Inferior parietal cortex (tissue), 1 donor: ENCODE measurements around the gene ADAP1.
"Not testable (repeated sequence)": the region's sequence is repeated elsewhere in the genome, so short reads cannot be mapped to it uniquely, and the experiment has no call there.

ENCODE experiments used
- DNase-seq: peaks from one replicate; pipeline ENCODE4 v3.0.0-alpha.2; 2016; ENCODE audit errors: extremely low spot score

The ADAP1 gene

GRCh38 chr7:954330-955238, at the start of gene ADAP1:
Gene ADAP1 (minus strand): TSS chr7:954680. CDS start chr7:954477, 203 bp downstream.
- no peak for DNase-seq

GRCh38 chr7:1002445-1002844, 48.0 kb upstream of the ADAP1 start:
- DNase-seq = not testable (repeated sequence)

- not testable (repeated sequence) for DNase-seq
These were observed 47.5 kb upstream of the ADAP1 start for GRCh38 chr7:1002026-1002425.

- DNase-seq = not testable (repeated sequence)
These were observed 46.7 kb upstream of the ADAP1 start for GRCh38 chr7:1001069-1001770.

DNA sequence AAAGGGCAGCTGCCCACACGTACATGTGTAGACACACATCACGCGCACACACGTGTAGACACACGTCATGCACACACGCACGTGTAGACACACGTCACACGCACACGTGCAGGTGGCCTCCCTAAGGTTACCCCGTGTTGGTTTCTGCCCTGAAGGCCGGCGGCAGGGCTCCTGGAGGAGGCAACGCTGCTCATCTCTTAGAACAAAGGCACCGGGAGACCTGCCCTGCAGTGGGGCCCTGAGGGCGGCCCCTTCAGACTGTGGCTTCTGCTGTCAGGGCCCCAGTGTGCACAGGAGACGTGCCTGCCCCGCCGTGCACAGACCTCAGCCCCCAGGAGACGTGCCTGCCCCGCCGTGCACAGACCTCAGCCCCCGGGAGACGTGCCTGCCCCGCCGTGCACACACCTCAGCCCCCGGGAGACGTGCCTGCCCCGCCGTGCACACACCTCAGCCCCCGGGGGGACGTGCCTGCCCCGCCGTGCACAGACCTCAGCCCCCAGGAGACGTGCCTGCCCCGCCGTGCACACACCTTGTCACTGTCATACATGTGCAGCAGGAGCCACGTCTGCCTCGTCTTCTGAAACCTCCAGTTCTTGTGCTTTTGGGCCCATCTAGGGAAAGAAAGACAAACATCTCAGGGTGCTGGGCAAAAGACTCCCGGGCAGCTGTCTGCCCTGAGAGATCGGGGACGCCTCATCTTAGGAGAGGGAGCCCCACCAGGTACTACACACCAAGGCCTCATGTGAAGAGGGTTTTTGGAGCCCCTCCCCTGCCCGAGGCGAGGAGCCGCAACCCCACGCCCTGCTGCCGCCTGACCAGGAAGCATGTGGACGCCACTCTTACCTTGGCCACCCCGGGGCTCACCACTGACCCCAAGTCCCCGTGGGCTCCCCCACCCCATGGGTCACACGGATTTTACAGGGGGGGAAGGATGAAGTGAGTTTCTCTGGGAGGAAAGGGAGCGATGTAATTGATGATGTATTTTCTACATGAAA, 45.8 kb upstream of the ADAP1 start:
- DNase-seq = no peak

DNA sequence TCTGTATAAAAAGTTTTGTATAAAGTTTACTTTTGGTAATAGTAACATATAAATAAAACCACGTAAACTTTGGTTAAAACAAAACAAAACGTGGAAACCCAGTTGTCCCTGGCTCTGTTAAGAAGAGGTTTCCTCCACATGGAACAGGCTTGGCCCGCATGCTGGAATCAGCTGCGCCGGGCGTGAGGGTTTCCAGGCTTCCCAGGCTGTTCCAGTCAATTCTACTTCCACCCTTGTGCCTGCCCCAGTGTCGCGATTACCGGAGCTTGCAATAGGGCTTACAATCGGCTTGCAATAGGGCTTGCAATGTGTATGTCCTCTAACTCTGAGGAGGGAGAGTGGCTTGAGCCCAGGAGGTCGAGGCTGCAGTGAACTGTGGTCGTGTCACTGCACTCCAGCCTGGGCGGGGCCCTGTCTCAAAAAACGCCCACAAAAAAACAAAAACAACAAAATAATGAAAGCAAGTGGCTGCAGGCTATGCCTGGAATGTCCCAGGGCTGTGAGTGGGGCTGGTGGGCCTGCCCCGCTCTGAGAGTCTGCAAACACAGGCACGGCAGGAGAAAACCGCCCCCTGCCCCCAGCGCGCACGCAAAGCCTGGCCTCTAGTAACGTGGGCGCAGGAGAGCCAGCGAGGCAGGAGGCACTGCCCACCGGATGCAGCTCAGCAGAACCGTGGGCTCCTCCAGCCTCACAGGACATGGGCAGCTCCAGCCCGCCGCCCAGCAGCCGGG, 44.8 kb upstream of the ADAP1 start:
- no peak for DNase-seq

DNA sequence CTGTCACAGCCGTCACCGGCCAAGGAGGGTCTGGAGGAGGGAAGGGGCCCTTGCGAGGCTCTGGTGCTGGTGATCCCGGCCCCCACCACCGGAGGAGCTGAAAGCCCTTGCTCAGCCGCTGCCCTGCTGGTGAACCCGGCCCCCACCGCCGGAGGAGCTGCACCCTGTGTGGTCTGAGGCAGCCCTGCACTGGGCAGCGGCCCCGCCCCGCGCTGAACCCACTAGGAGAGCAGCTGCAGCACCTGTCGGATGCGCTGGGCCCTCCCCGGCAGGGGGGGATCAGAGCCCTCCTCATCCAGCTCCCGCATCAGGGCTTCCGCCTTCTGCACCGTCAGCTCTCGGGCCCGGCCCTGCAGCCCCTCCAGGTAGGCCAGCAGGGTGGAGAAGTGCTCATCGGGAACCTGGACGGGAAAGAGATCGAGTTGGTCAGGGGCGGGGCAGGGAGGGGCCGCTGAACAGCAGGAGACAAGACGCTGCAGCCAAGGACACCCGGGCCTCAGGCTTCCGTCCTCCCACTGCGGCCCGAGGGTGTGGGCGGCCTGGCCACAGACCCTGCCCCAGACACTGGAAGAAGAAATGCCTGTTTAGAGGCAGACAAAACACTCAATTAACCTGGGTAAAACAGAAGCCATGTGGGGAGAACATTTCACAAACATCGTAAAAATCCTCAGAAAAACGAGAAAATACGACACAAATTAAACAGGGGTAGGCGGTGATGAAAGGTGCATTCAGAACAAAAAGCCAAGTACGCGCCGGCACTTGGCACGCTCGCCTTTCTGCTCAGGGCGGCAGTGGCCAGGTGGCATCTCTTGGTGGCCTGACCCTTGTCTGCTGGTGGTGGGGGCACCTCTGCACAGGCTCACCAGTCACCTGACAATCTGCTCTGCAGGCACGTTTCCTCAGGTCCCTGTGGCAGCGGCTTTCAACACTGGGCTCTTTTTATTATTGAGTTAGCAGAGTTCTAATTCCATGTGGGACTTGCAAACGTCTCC, 43.2 kb upstream of the ADAP1 start:
- no peak for DNase-seq

GRCh38 chr7:996079-996872, 41.8 kb upstream of the ADAP1 start:
- no peak for DNase-seq

- DNase-seq = no peak
These were observed 41.1 kb upstream of the ADAP1 start for GRCh38 chr7:995571-995970.

DNA sequence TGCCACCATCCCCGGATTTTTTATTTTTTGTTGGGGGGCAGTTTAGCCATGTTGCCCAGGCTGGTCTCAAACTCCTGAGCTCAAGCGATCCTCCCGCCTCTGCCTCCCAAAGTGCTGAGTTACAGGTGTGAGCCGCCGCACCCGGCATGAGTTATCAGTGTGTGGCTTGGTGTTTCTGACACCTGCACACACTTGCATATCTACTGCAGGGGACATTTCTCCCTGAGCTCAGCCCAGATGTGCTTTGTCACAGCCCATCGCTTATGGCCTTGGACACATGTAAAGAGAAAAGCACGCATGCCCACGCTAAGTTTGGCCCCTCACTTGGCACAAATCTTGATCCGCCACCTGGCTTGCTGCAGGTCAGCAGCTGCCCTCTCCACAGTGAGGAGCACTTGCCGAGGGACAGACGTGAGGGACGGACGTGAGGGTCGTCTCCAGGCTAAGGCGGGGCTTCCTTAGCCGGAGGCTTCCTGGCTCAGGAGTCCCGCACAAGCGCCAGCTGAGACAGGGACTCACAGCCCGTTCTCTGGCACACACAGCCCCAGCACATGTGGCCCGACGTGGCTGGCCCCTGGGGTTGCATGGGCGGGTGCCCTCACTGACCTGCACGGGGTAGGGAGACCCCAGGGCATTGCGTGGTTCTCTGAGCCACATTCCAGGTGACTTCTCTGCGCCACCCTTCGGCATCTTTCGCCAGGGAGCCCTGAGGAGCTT, 40.3 kb upstream of the ADAP1 start:
- DNase-seq = no peak

DNA sequence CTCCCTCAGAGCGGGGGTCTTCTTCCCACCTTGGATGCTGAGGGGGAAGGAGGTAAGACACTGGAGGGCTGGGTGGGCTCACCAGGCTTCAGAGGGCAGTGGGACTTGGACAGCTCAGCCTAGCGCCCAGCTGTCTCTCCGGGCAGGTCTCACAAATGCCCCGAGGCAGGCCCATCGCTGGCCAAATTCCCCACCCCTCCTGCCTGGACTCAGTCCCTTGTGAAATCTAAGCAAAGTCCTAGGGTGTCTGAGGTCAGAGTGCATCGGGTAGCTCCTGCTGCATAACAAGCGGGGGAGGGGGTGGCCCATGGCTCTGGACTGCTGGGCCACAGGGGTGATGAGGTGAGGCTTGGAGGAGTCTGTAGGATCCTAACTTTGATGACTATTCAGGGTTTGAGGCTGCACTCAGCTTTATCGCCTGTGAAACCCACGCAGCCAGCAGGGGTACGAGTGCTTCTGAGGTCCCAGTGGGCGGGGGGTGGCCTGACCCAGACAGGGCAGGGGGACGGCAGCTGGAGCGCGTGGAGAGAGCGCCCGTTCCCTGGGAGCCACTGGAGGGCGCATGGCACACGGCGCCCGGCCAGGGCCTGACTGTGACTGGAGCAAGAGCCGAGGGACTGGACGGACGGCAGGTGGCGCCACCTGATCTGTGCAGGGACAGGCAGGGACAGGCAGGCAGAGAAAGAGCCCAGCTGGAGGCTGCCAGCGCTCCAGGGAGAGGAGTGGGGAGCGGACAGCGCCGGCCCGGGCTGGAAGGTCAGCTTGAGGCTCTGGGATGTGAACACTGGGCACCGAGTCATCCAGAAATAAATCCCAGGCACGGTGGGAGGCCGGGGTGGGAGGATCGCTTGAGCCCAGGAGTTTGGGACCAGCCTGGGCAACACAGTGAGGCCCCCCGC, 38.5 kb upstream of the ADAP1 start:
- DNase-seq = peak; percentile 93

DNA sequence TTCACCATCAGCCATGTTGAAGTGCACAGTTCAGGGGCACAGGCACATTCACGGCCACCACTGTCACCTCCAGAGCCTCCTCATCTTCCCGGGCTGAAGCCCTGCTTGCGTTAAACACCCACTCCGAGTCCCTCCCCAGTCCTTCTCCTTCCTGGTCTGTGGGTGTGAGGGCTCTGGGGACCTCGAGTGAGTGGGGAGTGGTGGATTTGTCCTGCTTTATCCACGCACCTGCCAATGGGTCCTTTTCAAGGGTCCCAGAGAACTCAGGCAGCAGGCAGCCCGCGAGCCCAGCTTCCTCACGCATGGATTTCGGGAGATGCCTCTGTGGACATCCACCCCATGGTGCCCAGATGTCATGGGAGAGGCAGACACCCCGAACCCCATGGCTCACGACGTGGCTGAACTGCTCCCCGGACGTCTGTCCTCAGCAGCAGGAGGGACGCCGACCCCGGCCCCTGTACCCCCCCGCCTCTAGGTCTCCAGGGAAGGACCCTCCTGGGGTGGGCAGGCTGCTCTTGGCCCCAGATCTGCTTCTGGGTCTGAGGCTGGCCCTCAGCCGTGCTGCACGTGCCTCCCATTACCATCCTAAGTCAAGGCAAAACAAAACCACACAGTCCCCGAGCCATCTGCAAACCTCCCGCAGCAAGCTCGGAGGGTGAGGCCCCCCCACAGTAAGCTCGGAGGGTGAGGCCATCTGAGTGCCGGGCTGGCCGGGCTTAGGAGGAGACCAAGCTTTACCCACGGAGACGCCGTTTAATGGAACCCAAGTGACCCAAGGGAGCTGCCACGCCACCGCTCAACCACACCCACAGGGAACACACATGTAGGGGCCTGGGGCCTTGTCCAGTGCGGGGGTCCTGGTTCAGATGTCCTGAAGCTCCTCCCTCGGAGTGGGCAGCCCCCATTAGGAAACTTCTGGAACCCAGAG, 37.5 kb upstream of the ADAP1 start:
- DNase-seq = no peak

DNA sequence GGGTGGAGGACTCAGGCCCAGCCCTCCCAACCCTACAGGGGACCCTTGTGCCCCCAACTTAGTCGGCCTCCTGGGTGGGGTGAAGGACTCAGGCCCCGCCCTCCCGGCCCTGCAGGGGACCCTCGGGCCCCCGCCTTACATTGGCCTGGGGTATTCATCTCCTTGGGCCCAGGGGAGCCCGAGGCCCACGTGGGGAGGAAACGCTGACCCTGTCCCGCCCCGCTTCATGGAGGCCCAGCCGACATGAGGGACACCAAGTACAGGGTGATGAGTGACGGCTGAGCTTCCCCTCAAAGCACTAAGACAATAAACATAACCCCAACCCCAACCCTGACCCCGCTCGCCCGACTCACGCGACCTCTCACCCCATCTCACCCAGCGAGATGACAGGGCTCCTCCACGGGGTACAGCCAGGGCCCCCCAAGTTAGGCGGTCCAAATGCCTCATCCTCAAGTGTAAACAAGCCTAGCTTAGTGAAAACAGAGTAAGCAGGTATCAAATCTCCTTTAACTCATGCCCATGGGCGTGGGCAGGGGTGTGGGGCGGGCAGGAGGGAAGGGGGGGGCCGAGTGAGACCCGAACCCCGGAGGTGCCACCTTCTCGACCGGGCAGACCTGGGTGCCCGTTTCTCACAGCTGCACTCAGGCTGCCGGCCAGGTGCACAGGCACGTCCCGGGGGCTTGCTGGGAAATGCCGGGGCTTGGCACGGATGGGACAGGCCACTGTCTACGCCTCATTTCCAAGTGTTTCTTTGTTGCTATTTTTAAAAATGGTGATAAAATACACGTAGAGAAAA, 36.7 kb upstream of the ADAP1 start:
- no peak for DNase-seq

DNA sequence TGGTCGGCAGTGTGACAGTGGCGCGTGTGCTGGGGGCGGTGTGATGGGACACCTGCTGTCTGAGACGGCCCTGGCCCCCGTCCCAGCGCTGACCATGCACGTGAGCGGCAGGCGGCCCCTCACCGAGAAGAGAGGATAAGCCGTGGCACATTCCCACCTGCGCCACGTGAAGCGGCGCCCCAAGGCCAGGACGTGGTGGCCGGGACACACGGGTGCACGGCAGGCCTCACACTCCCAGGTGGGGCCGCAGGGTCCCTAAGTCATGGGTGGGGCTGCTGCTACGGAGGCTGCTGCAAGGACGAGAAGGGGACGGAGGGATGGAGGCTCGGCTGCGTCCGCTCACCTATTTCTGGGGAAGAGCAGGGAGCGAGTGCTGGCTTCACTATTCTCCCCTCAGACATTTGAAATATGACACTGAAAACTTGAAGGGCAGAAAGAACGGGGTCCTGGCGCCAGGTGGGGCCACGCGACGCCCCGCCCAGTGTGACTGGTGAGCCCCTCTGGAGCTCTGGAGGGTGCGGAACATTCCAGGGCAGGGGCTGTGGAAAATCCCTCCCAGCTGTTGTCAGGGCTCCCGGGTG, 36.0 kb upstream of the ADAP1 start:
- no peak for DNase-seq

DNA sequence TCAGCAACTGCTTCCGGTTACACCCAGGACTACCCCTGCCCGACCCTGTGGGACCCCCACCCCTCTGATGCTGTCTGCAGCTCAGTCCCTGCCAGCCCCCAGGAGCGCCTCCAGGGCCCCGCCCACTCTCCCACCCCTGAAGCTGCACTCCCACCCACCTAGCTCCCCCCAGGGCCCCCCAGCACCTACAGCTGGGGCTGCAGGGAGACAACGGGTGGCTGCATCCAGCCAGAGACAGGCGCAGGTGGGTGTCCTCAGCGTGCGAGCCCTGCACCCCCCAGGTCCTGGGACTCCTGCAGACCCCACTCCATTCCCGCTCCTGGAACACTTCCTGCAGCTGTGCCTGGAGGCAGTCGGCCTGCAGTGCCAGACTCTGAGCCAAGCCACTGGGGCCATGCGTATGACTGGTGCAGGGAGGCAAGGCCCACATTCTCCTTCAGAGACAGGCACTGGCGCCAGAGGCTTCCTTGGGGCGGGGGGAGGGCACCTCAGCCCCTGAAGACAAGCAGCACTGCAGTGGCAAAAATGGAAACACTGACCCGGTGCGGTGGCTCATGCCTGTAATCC, 34.6 kb upstream of the ADAP1 start:
- DNase-seq = no peak
